SJCRH30 (cell line): ENCODE measurements around the gene RAC3. TPM values are rescaled to one million over a fixed set of nuclear protein-coding genes. Genes with fewer than 3 reads are reported as not detected.

ENCODE experiments used
- DNase-seq, 2 experiments: peaks; one replicate each; pipeline ENCODE4 v3.0.0-alpha.2; 2015 to 2020
- H3K27ac ChIP-seq: fragments of 250-450 bp; sonication (Bioruptor Pico); 2 replicates; pipeline ENCODE4 v1.5.1; 2020; ENCODE audit warnings: mild to moderate bottlenecking, moderate library complexity
- H3K27me3 ChIP-seq: fragments of 250-450 bp; sonication (Bioruptor Pico); 2 replicates; pipeline ENCODE4 v1.5.1; 2020; ENCODE audit warnings: mild to moderate bottlenecking, moderate library complexity
- H3K36me3 ChIP-seq: fragments of 250-450 bp; sonication (Bioruptor Pico); 2 replicates; pipeline ENCODE4 v1.5.1; 2020; ENCODE audit warnings: mild to moderate bottlenecking, moderate library complexity
- H3K4me1 ChIP-seq: fragments of 250-450 bp; sonication (Bioruptor Pico); 2 replicates; pipeline ENCODE4 v1.5.1; 2020; ENCODE audit warnings: mild to moderate bottlenecking, moderate library complexity
- H3K4me3 ChIP-seq: fragments of 250-450 bp; sonication (Bioruptor Pico); 2 replicates; pipeline ENCODE4 v1.5.1; 2020; ENCODE audit warnings: mild to moderate bottlenecking, moderate library complexity
- H3K9me3 ChIP-seq: fragments of 250-450 bp; sonication (Bioruptor Pico); replicated peaks from 2 replicates; pipeline ENCODE4 v1.5.1; 2020; ENCODE audit warnings: mild to moderate bottlenecking, moderate library complexity
- total RNA-seq: library from RNA; depleted of rRNA; stranded (reverse); fragments of >200 nt; shearing (Covaris generic); gene quantifications from 2 replicates; pipeline ENCODE4 v1.2.3, GENCODE V29; 2014

RAC3 gene
- total RNA-seq, 1 experiment from 2014 or later: 17.9 TPM

GRCh38 chr17:82055023-82055964 is 23.8 kb downstream of the RAC3 start:
- Histone ChIP-seq H3K27me3 (no peaks in the 10 kb centered on the region), H3K27ac (no peak overlapping the region), H3K4me3 (no peak overlapping the region), H3K36me3 (peaks cover 48% of the 10 kb centered on the region), H3K9me3 (no peaks in the 10 kb centered on the region), H3K4me1 (peaks cover 8% of the 10 kb centered on the region; the same call in 1 of the 2 replicates)
- no peak for DNase-seq

- no peak overlapping the region for H3K4me3 ChIP-seq
- DNase-seq: no peak
- peaks cover 55% of the 10 kb centered on the region for H3K36me3 ChIP-seq
- H3K4me1 ChIP-seq: peaks cover 8% of the 10 kb centered on the region; the same call in 1 of the 2 replicates
- H3K27ac ChIP-seq: no peak overlapping the region
- no peaks in the 10 kb centered on the region for H3K9me3 ChIP-seq
- H3K27me3 ChIP-seq: no peaks in the 10 kb centered on the region
Observed at GRCh38 chr17:82055965-82056728, 24.7 kb downstream of the RAC3 start.

- Histone ChIP-seq H3K27me3 (no peaks in the 10 kb centered on the region), H3K36me3 (peaks cover 59% of the 10 kb centered on the region), H3K4me1 (peaks cover 8% of the 10 kb centered on the region; the same call in 1 of the 2 replicates), H3K27ac (no peak overlapping the region), H3K4me3 (no peak overlapping the region), H3K9me3 (no peaks in the 10 kb centered on the region)
- no peak for DNase-seq
Observed at GRCh38 chr17:82056729-82057621, 25.5 kb downstream of the RAC3 start.

GRCh38 chr17:82058230-82058854 is 26.9 kb downstream of the RAC3 start:
- Histone ChIP-seq H3K27me3 (no peaks in the 10 kb centered on the region), H3K4me3 (no peak overlapping the region), H3K27ac (no peak overlapping the region), H3K36me3 (peaks cover 67% of the 10 kb centered on the region), H3K4me1 (0 out of 2 replicates have a peak, but pooled peaks cover 3% of the 10 kb centered on the region), H3K9me3 (no peaks in the 10 kb centered on the region)
- DNase-seq: no peak

GRCh38 chr17:82058855-82059249 is 27.4 kb downstream of the RAC3 start:
- H3K36me3 ChIP-seq: peaks cover 66% of the 10 kb centered on the region
- H3K4me1 ChIP-seq: 0 out of 2 replicates have a peak, but pooled peaks cover 3% of the 10 kb centered on the region
- no peak overlapping the region for H3K4me3 ChIP-seq
- no peaks in the 10 kb centered on the region for H3K27me3 ChIP-seq
- no peaks in the 10 kb centered on the region for H3K9me3 ChIP-seq
- no peak for DNase-seq
- H3K27ac ChIP-seq: no peak overlapping the region

GRCh38 chr17:82059272-82060000 is 28.0 kb downstream of the RAC3 start:
- Histone ChIP-seq H3K36me3 (peaks cover 61% of the 10 kb centered on the region), H3K4me3 (no peak overlapping the region), H3K4me1 (peaks cover 3% of the 10 kb centered on the region; the same call in 1 of the 2 replicates), H3K27me3 (no peaks in the 10 kb centered on the region), H3K9me3 (no peaks in the 10 kb centered on the region), H3K27ac (no peak overlapping the region)
- DNase-seq: no peak

- no peak overlapping the region for H3K27ac ChIP-seq
- H3K4me3 ChIP-seq: no peak overlapping the region
- H3K36me3 ChIP-seq: peaks cover 56% of the 10 kb centered on the region
- DNase-seq: no peak
- no peaks in the 10 kb centered on the region for H3K27me3 ChIP-seq
- H3K4me1 ChIP-seq: peaks cover 8% of the 10 kb centered on the region; the same call in 1 of the 2 replicates
- no peaks in the 10 kb centered on the region for H3K9me3 ChIP-seq
Observed at GRCh38 chr17:82060001-82060380, 28.5 kb downstream of the RAC3 start.

- no peaks in the 10 kb centered on the region for H3K9me3 ChIP-seq
- H3K4me3 ChIP-seq: no peak overlapping the region
- H3K27ac ChIP-seq: no peak overlapping the region
- no peaks in the 10 kb centered on the region for H3K27me3 ChIP-seq
- H3K36me3 ChIP-seq: peaks cover 51% of the 10 kb centered on the region
- DNase-seq: no peak
- peaks cover 9% of the 10 kb centered on the region; the same call in 1 of the 2 replicates for H3K4me1 ChIP-seq
Observed at GRCh38 chr17:82060614-82061013, 29.1 kb downstream of the RAC3 start.

GRCh38 chr17:82061047-82061925 is 29.8 kb downstream of the RAC3 start:
- Histone ChIP-seq H3K4me1 (peaks cover 14% of the 10 kb centered on the region; the same call in 1 of the 2 replicates), H3K4me3 (no peak overlapping the region), H3K27ac (no peak overlapping the region), H3K36me3 (peaks cover 45% of the 10 kb centered on the region), H3K9me3 (no peaks in the 10 kb centered on the region), H3K27me3 (no peaks in the 10 kb centered on the region)
- DNase-seq: no peak

GRCh38 chr17:82062076-82062983 is 30.9 kb downstream of the RAC3 start:
- no peaks in the 10 kb centered on the region for H3K9me3 ChIP-seq
- no peaks in the 10 kb centered on the region for H3K27me3 ChIP-seq
- H3K4me3 ChIP-seq: no peak overlapping the region
- peaks cover 14% of the 10 kb centered on the region; the same call in 1 of the 2 replicates for H3K4me1 ChIP-seq
- no peak overlapping the region for H3K27ac ChIP-seq
- no peak for DNase-seq
- H3K36me3 ChIP-seq: peaks cover 34% of the 10 kb centered on the region

- peaks cover 28% of the 10 kb centered on the region for H3K36me3 ChIP-seq
- no peak for DNase-seq
- no peak overlapping the region for H3K27ac ChIP-seq
Observed at GRCh38 chr17:82062984-82063368, 31.5 kb downstream of the RAC3 start.

More at GRCh38 chr17:82062984-82063368, 31.5 kb downstream of the RAC3 start:
- no peaks in the 10 kb centered on the region for H3K9me3 ChIP-seq
- peaks cover 14% of the 10 kb centered on the region; the same call in 1 of the 2 replicates for H3K4me1 ChIP-seq
- H3K27me3 ChIP-seq: no peaks in the 10 kb centered on the region
- H3K4me3 ChIP-seq: no peak overlapping the region
